Pancreas (tissue), 10 donors: ENCODE measurements around the gene TFF1. TPM values are rescaled to one million over a fixed set of nuclear protein-coding genes. Genes with fewer than 3 reads are reported as not detected.

ENCODE experiments used
- ATAC-seq, 4 donors: fragments of 200-7000 bp; cut with Tn5 transposase; one replicate each; pipeline versions ENCODE4 v1.8.0 to v1.9.1; 2020; ENCODE audit warnings: mild to moderate bottlenecking in 4 of 4, moderate library complexity in 4 of 4
- DNase-seq, 6 donors: peaks; one replicate each; pipeline ENCODE4 v3.0.0-alpha.2; 2020
- FAIRE-seq: peaks from 2 replicates; lab custom pipeline; 2012; peaks lifted over from hg19 to GRCh38; lab: Jason Lieb, UNC
- H3K27ac ChIP-seq, 4 donors: fragments of 200-600 bp; sonication (generic); 1 replicate in 3 of 4; 2 replicates in 1 of 4; pipeline versions ENCODE4 v1.5.0 to v1.8.0; 2020
- H3K27me3 ChIP-seq, 4 donors: fragments of 200-600 bp; one replicate each; pipeline ENCODE4 v1.8.0; 2021
- H3K36me3 ChIP-seq, 3 donors: fragments of 200-600 bp; sonication (generic) in 1 of 3; one replicate each; pipeline versions ENCODE4 v1.5.0 to v1.8.0; 2020 to 2021
- H3K4me1 ChIP-seq, 3 donors: fragments of 200-600 bp; one replicate each; pipeline ENCODE4 v1.8.0; 2021
- H3K4me3 ChIP-seq, 4 donors: fragments of 200-600 bp; sonication (generic) in 2 of 4; one replicate each; pipeline versions ENCODE4 v1.5.0 to v1.8.0; 2020 to 2021
- H3K9me3 ChIP-seq, 4 donors: fragments of 200-600 bp; one replicate each; pipeline ENCODE4 v1.8.0; 2021
- CTCF ChIP-seq, 4 donors: fragments of 200-600 bp; sonication (generic) in 3 of 4; IDR thresholded peaks; one replicate each; pipeline versions ENCODE4 v1.5.0 to v1.8.0; 2021; ENCODE audit warnings: antibody characterized with exemption in 4 of 4
- WGBS, 2 donors: extraction: QIAGEN DNeasy Blood & Tissue Kit; methylation state at CpG; one replicate each; pipeline ENCODE4 v1.1.7; 2013; 5-methylcytosine and 5-hydroxymethylcytosine counted together
- intact Hi-C, 3 donors: fragments of 100-400 bp; cut with DNase I; formaldehyde crosslinking; loops; one replicate each; pipeline versions ENCODE4 v1.11.1 to v1.14.2; 2022
- polyA plus RNA-seq, 2 donors: library from polyadenylated mRNA; stranded (reverse); fragments of 200-250 nt; gene quantifications; one replicate each; pipeline ENCODE4 v1.2.3, GENCODE V29; 2013
- total RNA-seq, 6 donors: library from RNA; stranded (reverse); fragmentation: NEBNext Ultra II Directional in 4 of 6; extraction: Animal tissue kit (Norgen Biotek cat#: 25700) in 4 of 6; gene quantifications; one replicate each; pipeline versions ENCODE4 v1.2.1 to v1.2.4, GENCODE V29; 2021 to 2023
- donor health status: healthy with polysubstance abuse.
- donor health status: DM: no; HTN: no; CAD: no; lungs with moderate emphysema.
- donor health status: DM: no; HTN: no; CAD: no.
- donor health status: control.
- donor health status: control.
- donor health status: Bipolar disorder and iron deficiency.
- donor health status: DM: yes; HTN: yes; CAD: no.
- donor health status: DM: no; HTN: no; CAD: no.
- donor health status: DM: no; HTN: no; CAD: no.
- donor health status: DM: yes; HTN: yes; CAD: no.

TFF1 gene
- total and polyA plus RNA-seq, 8 donors, result 0.80 to 40.6 (median 2.9) TPM; not detected in 1

DNA sequence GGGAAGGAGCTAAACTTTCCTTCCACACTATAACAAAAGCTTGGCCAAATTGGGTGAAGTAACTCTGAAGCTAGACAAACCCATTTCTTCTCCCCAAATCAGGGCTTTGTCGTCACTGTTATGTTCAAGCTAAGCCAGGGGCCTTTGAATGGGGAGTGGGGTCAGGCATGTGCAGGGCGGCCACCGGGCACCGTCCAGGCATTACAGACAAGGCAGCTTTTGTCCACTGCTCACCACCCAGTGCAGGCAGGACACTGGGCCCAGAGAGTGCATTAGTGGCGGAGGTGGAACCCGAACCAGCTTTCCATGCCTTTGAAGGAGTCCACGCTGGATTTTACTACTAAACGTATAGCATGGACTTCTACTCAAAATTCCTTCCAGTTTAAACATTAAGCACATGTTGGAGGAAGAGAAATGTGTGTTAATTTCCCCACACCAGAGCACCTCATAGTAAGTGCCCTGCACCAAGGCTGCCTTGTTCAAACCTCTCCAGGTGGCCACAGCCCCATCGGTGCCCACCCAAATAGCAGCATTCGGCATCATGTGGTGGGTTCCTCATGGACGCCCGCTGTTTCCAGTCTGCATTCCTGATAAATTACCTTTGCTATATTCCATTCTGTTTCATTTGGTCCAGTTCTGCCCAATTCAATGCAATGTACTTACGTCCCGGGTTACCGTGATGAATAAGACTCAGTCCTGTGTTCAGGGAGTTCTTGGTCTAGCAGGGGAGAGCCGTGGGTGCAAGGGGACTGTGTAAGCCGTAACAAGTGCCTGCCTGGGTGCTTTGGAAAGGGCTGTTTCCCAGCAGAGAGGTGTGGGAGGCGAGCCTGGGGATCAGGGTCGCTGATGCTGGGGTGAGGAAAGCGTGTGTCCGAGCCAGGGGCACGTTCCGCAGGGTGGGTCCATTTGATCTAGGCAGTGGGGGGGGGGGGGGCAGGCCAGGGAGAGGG is 39.0 kb upstream of the TFF1 start:
- FAIRE-seq (no peak), DNase-seq (no peak), ATAC-seq (no peak)
- intact Hi-C loops, result no loop called here
- 84 to 89% methylated on average over 23 of the region's 23 CpGs for WGBS, 2 donors
- Histone ChIP-seq H3K27me3 (no peaks in the 10 kb centered on the region), H3K27ac (no peak overlapping the region), H3K4me1 (peaks cover 0 to 4% (median 0%) of the 10 kb centered on the region in 3 donors), H3K9me3 (no peaks in the 10 kb centered on the region), H3K4me3 (no peak overlapping the region), H3K36me3 (no peaks in the 10 kb centered on the region)
- TF ChIP-seq CTCF (IDR thresholded peaks at IDR 0.05), result no peak

DNA sequence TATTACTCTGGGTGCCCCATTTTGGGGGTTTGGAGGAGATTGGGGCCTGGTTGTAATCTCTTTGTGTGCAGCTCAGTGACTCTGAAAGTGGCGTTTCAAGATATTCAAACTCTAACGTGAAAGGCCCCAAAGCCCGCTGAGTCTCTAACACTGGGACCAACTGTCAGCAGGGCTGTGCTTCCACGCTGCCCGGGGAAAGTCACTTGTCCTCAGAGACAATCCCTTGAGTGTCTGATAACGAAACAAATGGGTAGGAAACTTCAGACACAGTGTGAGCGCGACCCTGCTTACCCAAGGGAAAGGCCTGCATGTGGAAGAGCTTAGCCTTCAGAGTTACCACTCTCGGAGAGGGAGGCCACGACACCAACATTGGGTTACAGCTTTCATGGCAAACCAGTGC is 38.2 kb upstream of the TFF1 start:
- WGBS, 2 donors, result 82 to 91% methylated on average over 10 of the region's 10 CpGs
- no peak for FAIRE-seq
- Histone ChIP-seq H3K4me1 (peaks cover 0 to 4% (median 0%) of the 10 kb centered on the region in 3 donors), H3K4me3 (no peak overlapping the region), H3K36me3 (no peaks in the 10 kb centered on the region), H3K9me3 (no peaks in the 10 kb centered on the region), H3K27ac (no peak overlapping the region), H3K27me3 (no peaks in the 10 kb centered on the region)
- ATAC-seq, result no peak
- no peak for DNase-seq
- intact Hi-C loops, result no loop called here
- no peak for TF ChIP-seq CTCF (IDR thresholded peaks at IDR 0.05)

- H3K27ac ChIP-seq, result no peak within 1 kb of the TSS
- ATAC-seq, result no peak
- no peak for FAIRE-seq
- peak in 1 of 6 donors; percentile 52 for DNase-seq
- H3K27me3 ChIP-seq, result no peaks in the 10 kb centered on the region
- peaks cover 0 to 4% (median 0%) of the 10 kb centered on the region in 3 donors for H3K4me1 ChIP-seq
- no peak for TF ChIP-seq CTCF (IDR thresholded peaks at IDR 0.05)
- WGBS, 2 donors, result 83 to 89% methylated on average over 21 of the region's 21 CpGs
- H3K36me3 ChIP-seq, result no peaks in the 10 kb centered on the region
- no peaks in the 10 kb centered on the region for H3K9me3 ChIP-seq
- no peak within 1 kb of the TSS for H3K4me3 ChIP-seq
- intact Hi-C loops, result no loop called here
These were observed 37.4 kb upstream of the TFF1 start, which contains the start of gene UBASH3A for GRCh38 chr21:42403611-42404231. TSS of gene UBASH3A (plus strand) at chr21:42403902. CDS start at chr21:42403946, 44 bp downstream.

DNA sequence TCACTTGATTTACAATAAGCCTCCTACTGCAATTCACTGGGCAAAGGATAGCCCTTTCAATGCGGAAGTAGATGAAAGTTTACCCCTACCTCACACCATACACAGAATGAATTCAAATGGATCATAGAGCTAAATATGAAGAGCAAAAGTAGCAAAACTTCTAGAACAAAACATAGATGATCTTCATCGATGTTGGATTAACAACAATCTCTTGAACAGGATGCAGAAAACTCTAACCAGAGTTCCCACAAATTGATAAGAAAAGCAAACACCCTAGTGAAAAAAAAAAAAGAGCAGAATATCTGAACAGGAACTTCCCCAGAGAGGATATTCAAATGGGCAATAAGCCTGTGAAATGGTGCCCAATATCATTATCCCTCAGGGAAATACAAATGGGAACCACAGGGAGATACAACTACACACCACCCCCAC is 35.5 kb upstream of the TFF1 start:
- DNase-seq (no peak), FAIRE-seq (no peak), ATAC-seq (peak in 2 of 4 donors; percentile 56 to 58)
- Histone ChIP-seq H3K27me3 (no peaks in the 10 kb centered on the region), H3K36me3 (no peaks in the 10 kb centered on the region), H3K4me3 (no peak overlapping the region), H3K9me3 (no peaks in the 10 kb centered on the region), H3K4me1 (peaks cover 0 to 4% (median 0%) of the 10 kb centered on the region in 3 donors), H3K27ac (peak overlapping the region in 1 of 4 donors; percentile 20)
- intact Hi-C loops, result no loop called here
- TF ChIP-seq CTCF (IDR thresholded peaks at IDR 0.05), result no peak
- 63 to 65% methylated on average over 2 of the region's 2 CpGs for WGBS, 2 donors
